GM23338 (cell line): ENCODE measurements around the gene TBPL1.

ENCODE experiments used
- CREB1 ChIP-seq: fragments of 250-450 bp; sonication (Bioruptor Pico); IDR thresholded peaks from 2 replicates; pipeline ENCODE4 v1.5.0; 2020; ENCODE audit warnings: low read depth, mild to moderate bottlenecking, moderate library complexity
- CTCF ChIP-seq, 2 experiments: fragments of 200-600 bp in 1 of 2; sonication (generic) in 1 of 2; conservative IDR thresholded peaks; 2 replicates each; pipeline versions ENCODE4 v1.5.1 to v1.6.1; 2016 to 2017; ENCODE audit warnings: antibody characterized with exemption in 2 of 2, low read depth in 2 of 2, mild to moderate bottlenecking in 2 of 2, moderate library complexity in 1 of 2
- EZH2 ChIP-seq: fragments of 200-600 bp; sonication (generic); IDR thresholded peaks from one replicate; pipeline ENCODE4 v1.8.0; 2017; ENCODE audit warnings: antibody characterized with exemption, mild to moderate bottlenecking, low read depth; ENCODE audit not compliant: unreplicated experiment
- POLR2AphosphoS5 ChIP-seq: IDR thresholded peaks from 2 replicates; pipeline ENCODE4 v1.6.1; 2016; ENCODE audit warnings: antibody characterized with exemption, low read depth
- REST ChIP-seq: IDR thresholded peaks from one replicate; pipeline ENCODE4 v1.6.1; 2018; ENCODE audit warnings: antibody characterized with exemption; ENCODE audit not compliant: unreplicated experiment

- TF ChIP-seq CTCF (conservative IDR thresholded peaks at IDR 0.05; ENCODE audit: low read depth in 2 of 2) (no peak), EZH2 (no peak), POLR2AphosphoS5 (no peak), REST (no peak), CREB1 (no peak)
Measured at GRCh38 chr6:133945158-133945557, 7.9 kb upstream of the TBPL1 start.
